ENCODE results near the gene F7.
A peak's percentile ranks its signal among the peaks of the same experiment; 100 is the strongest.

The F7 gene

DNA sequence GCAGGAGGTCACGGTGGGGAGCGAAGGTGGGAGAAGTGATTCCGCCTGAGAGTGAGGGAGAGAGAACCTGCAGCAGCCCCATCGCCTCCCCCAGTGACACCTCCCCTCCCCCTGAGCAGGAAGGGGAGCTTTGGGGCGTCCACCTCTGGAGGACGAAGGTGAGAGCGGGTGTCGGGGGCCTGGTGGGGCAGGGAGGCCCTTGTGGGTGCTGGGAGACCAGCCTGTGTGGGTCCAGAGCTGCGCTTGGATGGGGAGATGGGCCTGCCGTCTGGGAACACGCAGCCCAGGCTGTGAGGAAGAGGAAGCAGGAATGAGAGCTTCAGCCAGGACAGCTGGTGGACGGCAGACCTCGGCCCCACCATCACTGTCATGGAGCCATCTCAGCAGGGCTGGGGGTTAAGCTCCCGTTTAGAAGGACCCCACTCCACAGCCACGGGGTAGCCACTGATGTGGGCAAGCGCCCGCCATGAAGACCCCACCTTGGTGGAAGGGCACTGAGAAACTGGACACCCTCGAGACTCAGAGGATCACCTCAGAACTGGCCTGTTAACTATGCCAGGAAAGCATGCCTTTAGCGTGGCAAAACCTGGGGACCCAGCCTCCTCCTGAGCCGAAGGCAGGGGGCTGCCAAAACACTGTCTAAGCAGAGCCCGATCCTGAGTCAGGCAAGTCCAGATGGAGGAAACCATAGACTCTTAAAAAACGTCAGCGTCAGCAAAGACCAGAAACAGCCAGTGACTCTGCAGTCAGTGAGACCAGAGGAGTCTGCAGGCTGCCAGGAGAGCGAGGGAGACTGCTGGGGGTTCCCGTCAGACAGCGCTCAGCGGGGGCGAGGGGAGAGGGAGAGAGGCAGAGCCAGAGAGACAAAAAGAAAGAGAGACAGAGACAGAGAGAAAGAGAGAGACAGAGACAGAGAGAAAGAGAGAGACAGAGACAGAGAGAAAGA lies 46.4 kb downstream of the F7 start:
- peaks cover 0 to 26% (median 20%) of the 10 kb centered on the region in 11 experiments; a peak in 17 of 22 replicates for H3K27me3 ChIP-seq
- H4K20me1 ChIP-seq, result no peaks in the 10 kb centered on the region; a peak in 1 of 22 replicates
- H3K9ac ChIP-seq, result peak overlapping the region in 2 of 11 experiments; percentile 5 to 72; a peak in 1 of 22 replicates
- H3K9me3 ChIP-seq (replicated peaks in 1 of 11), result peaks cover 6 to 15% (median 9%) of the 10 kb centered on the region in 11 experiments; a peak in 20 of 22 replicates
- TF ChIP-seq Cebpa-rat (IDR thresholded peaks at IDR 0.05), result no peak
- H3K27ac ChIP-seq, result peak overlapping the region in 2 of 11 experiments; percentile 79 to 81; a peak in 3 of 22 replicates
- H3K4me1 ChIP-seq, result peaks cover 17 to 37% (median 22%) of the 10 kb centered on the region in 10 experiments
- 0 out of 20 replicates have a peak overlapping the region, but pooled peaks of 1 of the 10 experiments have one; percentile 9 for H3K4me3 ChIP-seq
- H3K36me3 ChIP-seq, result no peaks in the 10 kb centered on the region
- peak overlapping the region in 5 of 11 experiments; percentile 84 to 90 (median 88); a peak in 9 of 22 replicates for H3K4me2 ChIP-seq

DNA sequence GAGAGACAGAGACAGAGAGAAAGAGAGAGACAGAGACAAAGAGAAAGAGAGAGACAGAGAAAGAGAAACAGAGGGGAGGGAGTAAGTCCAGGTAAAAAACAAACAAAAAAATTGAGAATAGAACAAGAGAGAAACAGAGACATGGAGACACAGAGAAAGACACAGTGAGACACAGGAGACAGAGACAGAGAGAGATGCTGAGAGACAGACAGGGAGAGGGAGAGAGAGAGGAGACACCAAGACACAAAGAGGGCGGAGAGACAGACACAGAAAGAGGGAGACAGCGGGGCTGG lies 47.0 kb downstream of the F7 start:
- Histone ChIP-seq H3K4me2 (peak overlapping the region in 10 of 11 experiments; percentile 80 to 93 (median 88); a peak in 20 of 22 replicates), H4K20me1 (no peaks in the 10 kb centered on the region; a peak in 1 of 22 replicates), H3K27me3 (peaks cover 0 to 26% (median 20%) of the 10 kb centered on the region in 11 experiments; a peak in 17 of 22 replicates), H3K4me3 (peak overlapping the region in 1 of 10 experiments; percentile 42; a peak in 1 of 20 replicates), H3K4me1 (peaks cover 17 to 37% (median 22%) of the 10 kb centered on the region in 10 experiments), H3K9me3 (replicated peaks in 1 of 11) (peaks cover 6 to 15% (median 9%) of the 10 kb centered on the region in 11 experiments; a peak in 20 of 22 replicates), H3K27ac (peak overlapping the region in 2 of 11 experiments; percentile 79 to 81; a peak in 2 of 22 replicates), H3K36me3 (no peaks in the 10 kb centered on the region), H3K9ac (peak overlapping the region in 2 of 11 experiments; percentile 5 to 72; a peak in 1 of 22 replicates)
- no peak for TF ChIP-seq Cebpa-rat (IDR thresholded peaks at IDR 0.05)

DNA sequence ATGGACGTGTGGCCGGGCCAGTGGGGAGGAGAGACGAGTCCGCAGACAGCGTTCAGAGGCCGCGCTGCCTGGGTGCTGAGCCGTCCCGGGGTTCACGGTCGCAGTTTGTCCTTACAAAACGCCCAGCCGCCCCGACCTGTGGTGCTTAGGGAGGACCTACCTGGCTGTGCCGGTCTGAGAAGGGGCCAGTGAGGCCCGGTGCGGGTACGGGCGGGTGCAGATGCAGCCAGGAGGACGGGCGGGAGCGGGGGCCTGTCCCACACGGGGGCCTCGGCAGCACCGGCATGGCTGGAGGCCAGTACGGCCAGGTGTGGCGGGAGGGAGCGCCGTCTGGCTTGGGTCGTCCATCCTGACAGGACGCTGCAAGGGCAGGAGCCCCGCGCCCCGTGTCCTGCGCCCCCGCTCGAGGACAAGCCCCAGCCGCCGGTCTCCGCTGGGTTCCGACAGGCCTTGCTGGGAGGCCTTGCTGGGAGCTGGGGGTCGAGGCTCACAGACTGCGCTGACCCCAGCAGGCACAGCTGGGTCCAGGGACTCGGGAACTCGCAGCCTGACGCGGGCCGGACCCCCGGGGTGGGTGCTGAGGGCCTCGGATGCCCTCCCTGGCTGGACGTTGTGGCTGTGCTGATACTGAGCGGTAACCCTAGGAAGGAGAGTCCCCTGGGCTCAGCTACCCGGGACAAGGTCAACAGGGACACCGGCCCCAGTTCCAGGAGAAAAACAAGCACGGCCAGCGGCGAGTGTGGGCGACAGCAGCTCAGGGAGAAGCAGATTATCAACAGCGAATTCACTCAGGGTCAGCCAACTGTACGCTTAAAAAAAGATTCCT lies 47.6 kb downstream of the F7 start:
- Histone ChIP-seq H3K27me3 (peaks cover 0 to 26% (median 20%) of the 10 kb centered on the region in 11 experiments; a peak in 17 of 22 replicates), H3K4me2 (peak overlapping the region; percentile 80 to 96 (median 89)), H3K36me3 (no peaks in the 10 kb centered on the region), H3K27ac (peak overlapping the region; percentile 40 to 81 (median 69); a peak in 21 of 22 replicates), H3K4me3 (peak overlapping the region; percentile 42 to 60 (median 48)), H3K9me3 (replicated peaks in 1 of 11) (peaks cover 6 to 15% (median 9%) of the 10 kb centered on the region in 11 experiments; a peak in 20 of 22 replicates), H3K4me1 (peaks cover 17 to 37% (median 22%) of the 10 kb centered on the region in 10 experiments), H4K20me1 (no peaks in the 10 kb centered on the region; a peak in 1 of 22 replicates), H3K9ac (peak overlapping the region; percentile 32 to 78 (median 72); a peak in 21 of 22 replicates)
- no peak for TF ChIP-seq Cebpa-rat (IDR thresholded peaks at IDR 0.05)

DNA sequence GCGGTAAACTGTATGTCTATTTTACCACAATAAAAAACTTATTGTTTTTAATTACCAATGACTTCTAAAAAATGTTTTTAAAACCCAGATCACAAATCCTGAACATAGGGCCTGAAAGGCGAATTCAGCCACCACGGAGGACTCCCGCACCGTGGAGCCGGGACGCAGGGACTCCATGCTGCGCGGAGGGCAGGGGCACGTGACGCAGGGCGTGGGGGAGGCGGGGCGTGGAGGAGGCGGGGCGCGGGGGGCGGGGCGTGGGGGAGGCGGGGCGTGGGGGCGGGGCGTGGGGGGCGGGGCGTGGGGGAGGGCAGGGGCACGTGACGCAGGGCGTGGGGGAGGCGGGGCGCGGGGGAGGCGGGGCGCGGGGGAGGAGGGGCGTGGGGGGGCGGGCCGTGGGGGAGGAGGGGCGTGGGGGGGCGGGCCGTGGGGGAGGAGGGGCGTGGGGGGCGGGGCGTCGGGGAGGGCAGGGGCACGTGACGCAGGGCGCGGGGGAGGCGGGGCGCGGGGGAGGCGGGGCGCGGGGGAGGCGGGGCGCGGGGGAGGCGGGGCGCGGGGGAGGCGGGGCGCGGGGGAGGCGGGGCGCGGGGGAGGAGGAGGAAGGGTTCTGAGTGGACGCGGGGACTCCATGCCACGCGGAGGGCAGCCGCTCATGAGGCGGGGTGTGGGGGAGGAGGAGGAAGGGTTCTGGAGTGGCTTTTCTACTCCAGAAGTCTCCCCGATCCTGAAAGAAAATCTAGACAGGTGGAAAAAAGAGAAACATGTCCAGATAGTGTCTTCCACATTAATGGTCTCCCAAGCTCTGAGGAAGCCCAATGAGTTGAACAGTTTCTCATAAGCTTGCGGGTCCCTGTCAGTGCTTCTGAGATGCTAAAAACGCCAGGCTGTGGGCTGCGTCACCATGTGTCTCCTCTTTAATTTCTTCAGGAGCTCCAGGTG lies 48.5 kb downstream of the F7 start:
- peak overlapping the region; percentile 80 to 96 (median 90) for H3K4me2 ChIP-seq
- H3K27me3 ChIP-seq, result peaks cover 0 to 26% (median 20%) of the 10 kb centered on the region in 11 experiments; a peak in 17 of 22 replicates
- peaks cover 17 to 37% (median 22%) of the 10 kb centered on the region in 10 experiments for H3K4me1 ChIP-seq
- no peaks in the 10 kb centered on the region; a peak in 1 of 22 replicates for H4K20me1 ChIP-seq
- H3K36me3 ChIP-seq, result no peaks in the 10 kb centered on the region
- peak overlapping the region; percentile 43 to 68 (median 52) for H3K4me3 ChIP-seq
- H3K9me3 ChIP-seq (replicated peaks in 1 of 11), result peaks cover 6 to 15% (median 9%) of the 10 kb centered on the region in 11 experiments; a peak in 20 of 22 replicates
- TF ChIP-seq Cebpa-rat (IDR thresholded peaks at IDR 0.05), result no peak
- peak overlapping the region; percentile 32 to 78 (median 72); a peak in 21 of 22 replicates for H3K9ac ChIP-seq
- peak overlapping the region; percentile 40 to 81 (median 71); a peak in 21 of 22 replicates for H3K27ac ChIP-seq

DNA sequence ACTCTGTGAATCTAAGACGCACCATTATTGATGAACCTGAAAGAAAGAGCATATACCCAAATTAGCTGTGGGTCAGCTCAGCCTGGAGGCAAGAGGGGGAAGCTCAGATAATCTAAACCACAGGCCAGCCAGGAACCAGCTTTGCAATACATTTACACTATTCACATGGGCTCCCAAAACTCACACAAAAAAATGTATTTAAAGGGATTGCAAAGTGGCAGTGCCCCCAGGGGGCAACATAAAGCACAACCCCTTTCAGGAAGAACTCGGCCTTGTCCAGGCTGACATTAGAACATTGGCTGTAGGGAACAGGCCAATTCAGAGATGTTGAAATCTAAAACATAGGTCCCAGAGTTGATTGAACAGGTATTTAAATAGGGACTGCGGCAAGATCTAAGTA lies 49.6 kb downstream of the F7 start:
- no peak overlapping the region for H3K9ac ChIP-seq
- H3K4me2 ChIP-seq, result peak overlapping the region; percentile 70 to 90 (median 85); a peak in 18 of 22 replicates
- peak overlapping the region in 1 of 11 experiments; percentile 46; a peak in 1 of 22 replicates for H3K27ac ChIP-seq
- TF ChIP-seq Cebpa-rat (IDR thresholded peaks at IDR 0.05), result no peak
- H3K27me3 ChIP-seq, result peaks cover 2 to 34% (median 24%) of the 10 kb centered on the region in 11 experiments; a peak in 19 of 22 replicates
- peaks cover 6 to 15% (median 9%) of the 10 kb centered on the region in 11 experiments; a peak in 20 of 22 replicates for H3K9me3 ChIP-seq (replicated peaks in 1 of 11)
- H4K20me1 ChIP-seq, result no peaks in the 10 kb centered on the region; a peak in 1 of 22 replicates
- H3K4me1 ChIP-seq, result peaks cover 17 to 37% (median 22%) of the 10 kb centered on the region in 10 experiments
- no peak overlapping the region for H3K4me3 ChIP-seq
- H3K36me3 ChIP-seq, result no peaks in the 10 kb centered on the region

DNA sequence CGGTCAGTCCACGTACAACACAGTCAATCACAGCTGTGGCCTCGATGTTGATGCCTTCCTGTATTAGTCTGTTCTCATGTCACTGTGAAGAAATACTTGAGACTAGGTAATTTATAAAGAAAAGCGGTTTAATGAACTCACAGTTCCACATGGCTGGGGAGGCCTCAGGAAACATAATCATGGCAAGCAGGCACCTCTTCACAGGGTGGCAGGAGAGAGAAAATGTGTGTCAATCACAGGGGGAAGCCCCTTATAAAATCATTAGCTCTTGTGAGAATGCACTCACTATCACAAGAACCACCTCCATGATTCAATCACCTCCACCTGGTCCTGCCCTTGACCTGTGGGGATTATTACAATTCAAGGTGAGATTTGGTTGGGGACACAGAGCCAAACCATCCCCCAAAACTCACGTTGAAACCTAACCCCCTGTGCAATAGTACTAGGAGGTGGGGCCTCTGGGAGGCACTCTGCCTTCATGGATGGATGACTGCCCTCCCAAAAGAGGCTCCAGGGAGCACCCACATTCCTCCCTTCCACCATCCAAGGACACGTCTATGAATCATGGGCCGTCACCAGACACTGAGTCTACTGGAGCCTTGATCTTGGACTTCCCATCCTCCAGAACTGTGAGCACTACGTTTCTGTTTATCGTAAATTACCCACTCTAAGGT lies 50.5 kb downstream of the F7 start:
- H3K36me3 ChIP-seq, result no peaks in the 10 kb centered on the region
- no peak overlapping the region for H3K4me2 ChIP-seq
- H3K4me1 ChIP-seq, result peaks cover 17 to 38% (median 24%) of the 10 kb centered on the region in 10 experiments
- peaks cover 0 to 3% (median 0%) of the 10 kb centered on the region in 11 experiments; a peak in 2 of 22 replicates for H4K20me1 ChIP-seq
- no peak overlapping the region for H3K27ac ChIP-seq
- peaks cover 11 to 40% (median 33%) of the 10 kb centered on the region in 11 experiments for H3K27me3 ChIP-seq
- H3K9ac ChIP-seq, result no peak overlapping the region
- H3K4me3 ChIP-seq, result no peak overlapping the region
- peaks cover 6 to 15% (median 9%) of the 10 kb centered on the region in 11 experiments; a peak in 20 of 22 replicates for H3K9me3 ChIP-seq (replicated peaks in 1 of 11)
- no peak for TF ChIP-seq Cebpa-rat (IDR thresholded peaks at IDR 0.05)

Data from BLaER1 treated with 17β-estradiol and CSF1 and Interleukin-3, amounts not matched to agents 10 nM and 100 nM (cell line).